CD14-positive monocyte (primary cell): ENCODE measurements around the gene MRPS23. TPM values are rescaled to one million over a fixed set of nuclear protein-coding genes. Genes with fewer than 3 reads are reported as not detected.

Experiments
- DNase-seq, 3 donors: peaks; one replicate each; pipeline ENCODE4 v3.0.0-alpha.2; 2011 to 2022
- H2AFZ ChIP-seq: 2 replicates; pipeline ENCODE4 v1.6.0; 2012; ENCODE audit warnings: mild to moderate bottlenecking, low read depth, low read length, inconsistent platforms; ENCODE audit not compliant: insufficient read depth, poor library complexity, severe bottlenecking
- H3K27ac ChIP-seq, 2 donors: 1 replicate in 1 of 2; 2 replicates in 1 of 2; pipeline ENCODE4 v1.5.1; 2012 to 2013; ENCODE audit warnings: low read length in 2 of 2, control low read depth in 1 of 2, inconsistent platforms in 1 of 2, low read depth in 1 of 2, mild to moderate bottlenecking in 1 of 2
- H3K27me3 ChIP-seq, 2 donors: one replicate each; pipeline versions ENCODE4 v1.6.0 to v1.6.1; 2011 to 2013; ENCODE audit warnings: low read length in 2 of 2; ENCODE audit not compliant: control insufficient read depth in 2 of 2, insufficient read depth in 2 of 2
- H3K36me3 ChIP-seq, 2 donors: replicated peaks in 1 of 2; 1 replicate in 1 of 2; 2 replicates in 1 of 2; pipeline versions ENCODE4 v1.5.1 to v1.6.1; 2012 to 2013; ENCODE audit warnings: low read length in 2 of 2, control low read depth in 1 of 2, inconsistent platforms in 1 of 2, mild to moderate bottlenecking in 1 of 2; ENCODE audit not compliant: insufficient read depth in 2 of 2, control insufficient read depth in 1 of 2
- H3K4me1 ChIP-seq, 2 donors: 1 replicate in 1 of 2; 2 replicates in 1 of 2; pipeline versions ENCODE4 v1.5.1 to v1.6.1; 2012 to 2013; ENCODE audit warnings: low read length in 2 of 2, control low read depth in 1 of 2, inconsistent platforms in 1 of 2, mild to moderate bottlenecking in 1 of 2, moderate library complexity in 1 of 2; ENCODE audit not compliant: insufficient read depth in 2 of 2, control insufficient read depth in 1 of 2
- H3K4me2 ChIP-seq: replicated peaks from 2 replicates; pipeline ENCODE3; 2012; ENCODE audit warnings: low read length, moderate library complexity, mild to moderate bottlenecking; ENCODE audit not compliant: poor library complexity, severe bottlenecking; ENCODE audit errors: extremely low read depth
- H3K4me3 ChIP-seq, 3 experiments: fragments of 200-600 bp in 1 of 3; sonication (generic) in 1 of 3; replicated peaks in 1 of 3; 1 replicate in 2 of 3; 2 replicates in 1 of 3; pipeline ENCODE4 v1.5.1; 2011 to 2013; ENCODE audit warnings: low read length in 3 of 3, mild to moderate bottlenecking in 3 of 3, control low read depth in 2 of 3, low read depth in 2 of 3, inconsistent platforms in 1 of 3, moderate library complexity in 1 of 3
- H3K79me2 ChIP-seq: 2 replicates; pipeline ENCODE4 v1.6.0; 2012; ENCODE audit warnings: mild to moderate bottlenecking, control low read depth, inconsistent platforms, low read length, moderate library complexity; ENCODE audit not compliant: insufficient read depth
- H3K9ac ChIP-seq: 2 replicates; pipeline ENCODE4 v1.6.0; 2017; ENCODE audit warnings: low read length, mild to moderate bottlenecking; ENCODE audit not compliant: insufficient read depth, poor library complexity, severe bottlenecking
- H3K9me3 ChIP-seq, 2 donors: replicated peaks in 1 of 2; 1 replicate in 1 of 2; 2 replicates in 1 of 2; pipeline versions ENCODE4 v1.5.1 to v1.6.1; 2012 to 2013; ENCODE audit warnings: low read length in 2 of 2, control low read depth in 1 of 2; ENCODE audit not compliant: control insufficient read depth in 1 of 2, insufficient read depth in 1 of 2
- H4K20me1 ChIP-seq: 2 replicates; pipeline ENCODE4 v1.6.0; 2012; ENCODE audit warnings: mild to moderate bottlenecking, low read length, control low read depth, moderate library complexity; ENCODE audit not compliant: insufficient read depth
- H3K27ac Mint-ChIP-seq, 7 donors: one replicate each; pipeline ENCODE4 v1.8.0; 2020; ENCODE audit warnings: mild to moderate bottlenecking in 7 of 7, mixed read lengths in 7 of 7, moderate library complexity in 6 of 7, inconsistent platforms in 2 of 7
- H3K27me3 Mint-ChIP-seq, 3 donors: one replicate each; pipeline ENCODE4 v1.8.0; 2021 to 2022; ENCODE audit warnings: low read depth in 3 of 3, mild to moderate bottlenecking in 3 of 3, mixed read lengths in 3 of 3, moderate library complexity in 3 of 3, inconsistent platforms in 1 of 3
- H3K36me3 Mint-ChIP-seq, 2 donors: one replicate each; pipeline ENCODE4 v1.8.0; 2020; ENCODE audit warnings: mixed read lengths in 2 of 2, inconsistent platforms in 1 of 2, mild to moderate bottlenecking in 1 of 2
- H3K4me1 Mint-ChIP-seq: one replicate; pipeline ENCODE4 v1.8.0; 2020; ENCODE audit warnings: mild to moderate bottlenecking, mixed read lengths
- H3K4me3 Mint-ChIP-seq, 2 donors: one replicate each; pipeline ENCODE4 v1.8.0; 2020; ENCODE audit warnings: mild to moderate bottlenecking in 2 of 2, mixed read lengths in 2 of 2, moderate library complexity in 1 of 2
- H3K9me3 Mint-ChIP-seq, 7 donors: one replicate each; pipeline ENCODE4 v1.8.0; 2020 to 2022; ENCODE audit warnings: mixed read lengths in 7 of 7, mild to moderate bottlenecking in 6 of 7, moderate library complexity in 6 of 7, inconsistent platforms in 2 of 7
- CTCF ChIP-seq: fragments of 200-600 bp; IDR thresholded peaks from one replicate; pipeline ENCODE4 v1.8.0; 2022; ENCODE audit warnings: antibody characterized with exemption, mild to moderate bottlenecking
- WGBS: methylation state at CpG from one replicate; pipeline ENCODE4 v1.1.5; 2013; ENCODE audit warnings: missing lambda C conversion rate; ENCODE audit not compliant: insufficient coverage; 5-methylcytosine and 5-hydroxymethylcytosine counted together
- intact Hi-C, 2 donors: fragments of 100-400 bp; cut with micrococcal nuclease; formaldehyde crosslinking; loops; one replicate each; pipeline versions ENCODE4 v1.15.0 to v1.15.1; 2023
- polyA plus RNA-seq, 3 donors: library from polyadenylated mRNA; depleted of rRNA in 1 of 3; unstranded in 2 of 3; stranded (reverse) in 1 of 3; fragments of 300-500 nt in 2 of 3; fragments of >200 nt in 1 of 3; fragmentation: Illumina TruSeq in 2 of 3; gene quantifications; 1 replicate in 2 of 3; 2 replicates in 1 of 3; pipeline ENCODE4 v1.2.3, GENCODE V29; 2012 to 2021

Gene MRPS23
- polyA plus RNA-seq, 3 donors, result 14.5 to 40.6 (median 32.7) TPM

GRCh38 chr17:57835333-57835900 lies 14.4 kb downstream of the MRPS23 start:
- Histone ChIP-seq H4K20me1 (peaks cover 4% of the 10 kb centered on the region), H3K9ac (no peak overlapping the region), H3K27ac (no peak overlapping the region), H3K4me3 (no peak overlapping the region), H3K9me3 (peaks cover 0 to 4% of the 10 kb centered on the region in 2 donors), H2AFZ (no peak overlapping the region), H3K36me3 (peaks cover 14 to 35% of the 10 kb centered on the region in 2 donors), H3K79me2 (no peaks in the 10 kb centered on the region), H3K27me3 (no peaks in the 10 kb centered on the region), H3K4me2 (no peak overlapping the region), H3K4me1 (peaks cover 14 to 20% of the 10 kb centered on the region in 2 donors)
- WGBS, result no CpG with 5 or more reads among the region's 2 CpGs
- H3K9me3 Mint-ChIP-seq, result no peaks in the 10 kb centered on the region
- H3K27me3 Mint-ChIP-seq, result peaks cover 0 to 8% (median 2%) of the 10 kb centered on the region in 3 donors
- peaks cover 21 to 33% of the 10 kb centered on the region in 2 donors for H3K36me3 Mint-ChIP-seq
- no peak for TF ChIP-seq CTCF
- peak overlapping the region in 1 of 7 donors; percentile 8 for H3K27ac Mint-ChIP-seq
- H3K4me3 Mint-ChIP-seq, result no peak overlapping the region
- H3K4me1 Mint-ChIP-seq, result peaks cover 3% of the 10 kb centered on the region
- DNase-seq, result no peak
- intact Hi-C loops, result loop anchor here in 1 of 2 donors (10.0 kb wide), 1 partner anchor 279 kb away; no protein-coding TSS in a partner anchor

GRCh38 chr17:57834146-57834741 lies 15.6 kb downstream of the MRPS23 start:
- Histone ChIP-seq H4K20me1 (peaks cover 4% of the 10 kb centered on the region), H2AFZ (no peak overlapping the region), H3K4me3 (no peak overlapping the region), H3K79me2 (no peaks in the 10 kb centered on the region), H3K36me3 (peaks cover 6 to 23% of the 10 kb centered on the region in 2 donors), H3K4me2 (no peak overlapping the region), H3K27ac (no peak overlapping the region), H3K9me3 (peaks cover 0 to 4% of the 10 kb centered on the region in 2 donors), H3K27me3 (no peaks in the 10 kb centered on the region), H3K4me1 (peaks cover 14 to 20% of the 10 kb centered on the region in 2 donors), H3K9ac (no peak overlapping the region)
- Mint-ChIP-seq H3K27me3 (peaks cover 0 to 8% (median 2%) of the 10 kb centered on the region in 3 donors), H3K4me3 (no peak overlapping the region), H3K9me3 (no peaks in the 10 kb centered on the region), H3K4me1 (peaks cover 3% of the 10 kb centered on the region), H3K36me3 (peaks cover 15 to 21% of the 10 kb centered on the region in 2 donors), H3K27ac (no peak overlapping the region)
- DNase-seq, result no peak
- WGBS, result 69% methylated on average over 10 of the region's 13 CpGs
- TF ChIP-seq CTCF, result no peak
- intact Hi-C loops, result loop anchor here in 1 of 2 donors (10.0 kb wide), 1 partner anchor 281 kb away; no protein-coding TSS in a partner anchor
